Esophagus muscularis mucosa (tissue), 3 donors: ENCODE measurements around the gene IFNA6.

Experiments
- CTCF ChIP-seq, 3 experiments: fragments of 200-600 bp in 2 of 3; fragments of 450-650 bp in 1 of 3; sonication (generic) in 2 of 3; IDR thresholded peaks; one replicate each; pipeline ENCODE4 v1.5.1; 2017 to 2019; ENCODE audit warnings: antibody characterized with exemption in 3 of 3, mild to moderate bottlenecking in 2 of 3, moderate library complexity in 1 of 3
- EP300 ChIP-seq: sonication (generic); formaldehyde crosslinking; IDR thresholded peaks from one replicate; pipeline ENCODE4 v1.6.1; 2017; ENCODE audit warnings: antibody characterized with exemption

GRCh38 chr9:21362287-21362686 lies 11.6 kb upstream of the IFNA6 start:
- TF ChIP-seq CTCF (IDR thresholded peaks at IDR 0.05) (no peak), EP300 (no peak)
